OCI-LY1 (cell line): Measurements from ENCODE around the gene MED28.

Experiments used
- H2AFZ ChIP-seq: fragments of 200-600 bp; sonication (generic), shearing (Covaris generic); 2 replicates; pipeline ENCODE4 v1.6.0; 2014; ENCODE audit warnings: antibody characterized with exemption, mild to moderate bottlenecking, low read length
- H3F3A ChIP-seq: fragments of 200-600 bp; sonication (generic), shearing (Covaris generic); 2 replicates; pipeline ENCODE4 v1.6.0; 2014; ENCODE audit warnings: mild to moderate bottlenecking, antibody characterized with exemption, low read length, moderate library complexity; ENCODE audit not compliant: insufficient read depth
- H3K27ac ChIP-seq: fragments of 200-600 bp; sonication (generic); 2 replicates; pipeline ENCODE4 v1.5.1; 2014; ENCODE audit warnings: low read length, mixed run types, mild to moderate bottlenecking, low read depth; ENCODE audit not compliant: poor library complexity, severe bottlenecking
- H3K27me3 ChIP-seq: fragments of 200-600 bp; sonication (generic); 2 replicates; pipeline ENCODE4 v1.6.0; 2014; ENCODE audit warnings: antibody characterized with exemption, mild to moderate bottlenecking, low read length, moderate library complexity; ENCODE audit not compliant: insufficient read depth
- H3K36me3 ChIP-seq: fragments of 200-600 bp; sonication (generic); 2 replicates; pipeline ENCODE4 v1.6.1; 2014; ENCODE audit warnings: mild to moderate bottlenecking, antibody characterized with exemption, low read length, moderate library complexity, mixed read lengths; ENCODE audit not compliant: insufficient read depth
- H3K4me1 ChIP-seq: fragments of 200-600 bp; sonication (generic); 2 replicates; pipeline ENCODE4 v1.5.1; 2014; ENCODE audit warnings: mild to moderate bottlenecking, low read length, moderate library complexity; ENCODE audit not compliant: insufficient read depth, severe bottlenecking
- H3K4me2 ChIP-seq: fragments of 200-600 bp; sonication (generic), shearing (Covaris generic); 2 replicates; pipeline ENCODE4 v1.6.1; 2014; ENCODE audit warnings: low read length
- H3K4me3 ChIP-seq: fragments of 200-600 bp; sonication (generic); 2 replicates; pipeline ENCODE4 v1.5.1; 2014; ENCODE audit warnings: low read length, low read depth, mild to moderate bottlenecking, mixed read lengths; ENCODE audit not compliant: poor library complexity, severe bottlenecking
- H3K79me2 ChIP-seq: fragments of 200-600 bp; shearing (Covaris generic); 2 replicates; pipeline ENCODE4 v1.6.1; 2016; ENCODE audit warnings: mixed run types, low read length, mixed read lengths; ENCODE audit not compliant: insufficient read depth
- H3K9ac ChIP-seq: fragments of 200-600 bp; sonication (generic), shearing (Covaris generic); 2 replicates; pipeline ENCODE4 v1.6.1; 2014; ENCODE audit warnings: mild to moderate bottlenecking, low read length, mixed read lengths
- H3K9me2 ChIP-seq: fragments of 200-600 bp; sonication (generic), shearing (Covaris generic); 2 replicates; pipeline ENCODE4 v1.6.1; 2014; ENCODE audit warnings: low read depth, mild to moderate bottlenecking, low read length, mixed read lengths
- H3K9me3 ChIP-seq: fragments of 200-600 bp; shearing (Covaris generic); 2 replicates; pipeline ENCODE4 v1.6.1; 2014; ENCODE audit warnings: low read length, mixed read lengths
- H4K20me1 ChIP-seq: fragments of 200-600 bp; sonication (generic), shearing (Covaris generic); 2 replicates; pipeline ENCODE4 v1.6.0; 2016; ENCODE audit warnings: mild to moderate bottlenecking, low read length; ENCODE audit not compliant: insufficient read depth
- EZH2 ChIP-seq: fragments of 200-600 bp; sonication (generic), shearing (Covaris generic); IDR thresholded peaks from 2 replicates; pipeline ENCODE4 v1.8.0; 2017; ENCODE audit warnings: borderline replicate concordance, mixed run types, mild to moderate bottlenecking, antibody characterized with exemption, low read length, moderate library complexity, mixed read lengths
- TF ChIP-seq, protein P1 (sequence below): fragments of 200-600 bp; sonication (generic), shearing (Covaris generic); IDR thresholded peaks from 2 replicates; pipeline ENCODE4 v1.5.1; 2017; ENCODE audit warnings: mild to moderate bottlenecking, antibody characterized with exemption, low read length, moderate library complexity, mixed read lengths

MED28 gene

DNA sequence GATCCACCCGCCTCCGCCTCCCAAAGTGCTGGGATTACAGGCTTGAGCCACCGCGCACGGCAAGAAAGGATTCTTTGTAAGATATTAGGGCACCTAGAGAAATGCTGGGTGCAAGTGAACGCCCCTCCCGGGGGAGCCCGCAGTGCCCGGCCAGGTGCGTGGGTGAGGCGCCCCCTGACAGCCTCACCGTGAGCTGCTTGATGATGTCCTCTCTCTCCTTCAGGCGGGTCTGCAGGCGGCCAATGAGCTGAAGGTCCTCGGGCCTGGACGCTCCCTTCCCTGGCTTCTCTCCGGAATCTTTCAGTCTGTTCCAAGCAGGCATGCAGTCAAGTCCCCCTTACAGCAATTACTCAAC lies 21.9 kb downstream of the MED28 start:
- Histone ChIP-seq H2AFZ (no peak overlapping the region), H3K36me3 (peaks cover 8% of the 10 kb centered on the region; the same call in 1 of the 2 replicates)
- TF ChIP-seq, protein P1, sequence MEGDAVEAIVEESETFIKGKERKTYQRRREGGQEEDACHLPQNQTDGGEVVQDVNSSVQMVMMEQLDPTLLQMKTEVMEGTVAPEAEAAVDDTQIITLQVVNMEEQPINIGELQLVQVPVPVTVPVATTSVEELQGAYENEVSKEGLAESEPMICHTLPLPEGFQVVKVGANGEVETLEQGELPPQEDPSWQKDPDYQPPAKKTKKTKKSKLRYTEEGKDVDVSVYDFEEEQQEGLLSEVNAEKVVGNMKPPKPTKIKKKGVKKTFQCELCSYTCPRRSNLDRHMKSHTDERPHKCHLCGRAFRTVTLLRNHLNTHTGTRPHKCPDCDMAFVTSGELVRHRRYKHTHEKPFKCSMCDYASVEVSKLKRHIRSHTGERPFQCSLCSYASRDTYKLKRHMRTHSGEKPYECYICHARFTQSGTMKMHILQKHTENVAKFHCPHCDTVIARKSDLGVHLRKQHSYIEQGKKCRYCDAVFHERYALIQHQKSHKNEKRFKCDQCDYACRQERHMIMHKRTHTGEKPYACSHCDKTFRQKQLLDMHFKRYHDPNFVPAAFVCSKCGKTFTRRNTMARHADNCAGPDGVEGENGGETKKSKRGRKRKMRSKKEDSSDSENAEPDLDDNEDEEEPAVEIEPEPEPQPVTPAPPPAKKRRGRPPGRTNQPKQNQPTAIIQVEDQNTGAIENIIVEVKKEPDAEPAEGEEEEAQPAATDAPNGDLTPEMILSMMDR: no peak
- TF ChIP-seq EZH2: no peak

DNA sequence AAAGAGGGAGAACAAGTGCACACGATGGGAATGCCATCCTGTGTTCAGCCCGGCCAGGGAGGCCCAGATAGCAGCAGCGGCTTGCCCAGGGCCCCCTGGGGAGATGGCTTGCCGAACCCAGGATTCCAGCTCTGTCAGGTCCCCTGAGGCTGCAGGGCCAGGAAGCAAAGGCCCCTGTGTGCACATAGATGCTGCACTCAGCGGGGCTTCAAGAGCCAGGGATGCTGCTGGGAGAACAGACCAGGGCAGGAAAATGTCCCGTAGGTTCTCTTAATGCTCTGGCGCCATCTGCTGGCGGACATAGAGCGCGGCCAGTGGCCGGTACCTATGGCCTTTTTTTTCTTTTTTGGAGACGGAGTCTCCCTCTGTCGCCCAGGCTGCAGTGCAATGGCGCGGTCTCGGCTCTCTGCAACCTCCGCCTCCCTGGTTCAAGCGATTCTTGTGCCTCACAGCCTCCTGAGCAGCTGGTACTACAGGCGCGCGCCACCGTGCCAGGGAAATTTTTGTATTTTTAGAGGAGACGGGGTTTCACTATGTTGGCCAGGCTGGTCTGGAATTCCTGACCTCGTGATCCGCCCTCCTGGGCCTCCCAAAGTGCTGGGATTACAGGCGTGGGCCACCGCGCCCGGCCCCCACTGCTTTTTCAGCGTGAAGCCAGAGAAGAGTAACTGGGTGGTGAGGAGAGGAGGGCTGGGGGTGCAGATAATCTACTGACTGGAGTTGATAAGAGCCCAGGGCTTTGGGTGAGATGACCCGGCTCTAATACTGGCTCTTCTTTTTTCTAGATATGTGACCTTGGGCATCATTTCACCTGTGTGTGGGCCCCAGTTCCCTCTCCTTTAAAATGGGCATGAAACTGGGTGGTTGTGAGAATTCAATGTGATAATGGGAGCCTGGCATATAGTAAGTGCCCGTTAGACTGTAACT lies 22.5 kb downstream of the MED28 start:
- no peak overlapping the region for H3K4me3 ChIP-seq
- H2AFZ ChIP-seq: no peak overlapping the region
- H3K27me3 ChIP-seq: no peaks in the 10 kb centered on the region
- no peaks in the 10 kb centered on the region for H3K79me2 ChIP-seq
- no peaks in the 10 kb centered on the region for H3K4me1 ChIP-seq
- H3K9me3 ChIP-seq: no peaks in the 10 kb centered on the region
- TF ChIP-seq, protein P1: peak; percentile 60
- TF ChIP-seq EZH2: no peak
- H4K20me1 ChIP-seq: no peaks in the 10 kb centered on the region
- peaks cover 4% of the 10 kb centered on the region; the same call in 1 of the 2 replicates for H3K36me3 ChIP-seq
- H3F3A ChIP-seq: no peaks in the 10 kb centered on the region
- H3K9me2 ChIP-seq: no peaks in the 10 kb centered on the region
- no peak overlapping the region for H3K4me2 ChIP-seq
- no peak overlapping the region for H3K27ac ChIP-seq
- H3K9ac ChIP-seq: no peak overlapping the region

More for the DNA sequence above, 21.9 kb downstream of the MED28 start:
- H3K9me3 ChIP-seq: no peaks in the 10 kb centered on the region
- no peaks in the 10 kb centered on the region for H3K9me2 ChIP-seq
- H3K79me2 ChIP-seq: no peaks in the 10 kb centered on the region
- H3K9ac ChIP-seq: no peak overlapping the region
- no peak overlapping the region for H3K4me3 ChIP-seq
- H3K27ac ChIP-seq: no peak overlapping the region
- no peaks in the 10 kb centered on the region for H3K4me1 ChIP-seq
- H4K20me1 ChIP-seq: no peaks in the 10 kb centered on the region
- H3K4me2 ChIP-seq: no peak overlapping the region
- H3K27me3 ChIP-seq: no peaks in the 10 kb centered on the region
- H3F3A ChIP-seq: no peaks in the 10 kb centered on the region

DNA sequence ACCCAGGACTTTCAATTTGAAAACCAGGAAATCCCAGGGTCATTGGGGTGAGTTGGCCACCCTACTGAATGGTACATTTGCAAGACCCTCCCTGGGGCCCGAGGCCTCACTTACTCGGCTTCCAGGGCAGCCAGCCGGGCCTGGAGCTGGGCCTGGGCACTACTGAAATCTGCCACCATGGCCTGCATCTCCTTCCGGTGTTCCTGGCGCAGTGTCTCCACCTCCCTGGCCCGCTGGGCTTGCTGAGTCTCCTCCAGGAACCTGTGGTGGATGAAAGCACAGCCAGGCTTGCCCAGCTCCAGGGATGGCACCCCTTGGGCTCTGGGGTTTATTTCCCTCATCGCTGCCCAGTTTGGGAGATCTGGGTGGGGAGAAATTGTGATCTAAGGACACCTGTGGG lies 24.7 kb downstream of the MED28 start:
- no peak overlapping the region for H3K9ac ChIP-seq
- no peaks in the 10 kb centered on the region for H4K20me1 ChIP-seq
- no peaks in the 10 kb centered on the region for H3F3A ChIP-seq
- no peak for TF ChIP-seq EZH2
- TF ChIP-seq, protein P1: no peak
- no peaks in the 10 kb centered on the region for H3K36me3 ChIP-seq
- no peak overlapping the region for H3K27ac ChIP-seq
- H3K4me1 ChIP-seq: no peaks in the 10 kb centered on the region
- no peaks in the 10 kb centered on the region for H3K9me2 ChIP-seq
- H2AFZ ChIP-seq: no peak overlapping the region
- no peaks in the 10 kb centered on the region for H3K79me2 ChIP-seq
- no peak overlapping the region for H3K4me3 ChIP-seq
- H3K9me3 ChIP-seq: no peaks in the 10 kb centered on the region
- H3K27me3 ChIP-seq: no peaks in the 10 kb centered on the region
- H3K4me2 ChIP-seq: no peak overlapping the region
